Middle frontal gyrus (tissue), 1 donor: ENCODE results near the gene PPP2R2D.
"Not testable (repeated sequence)": the region's sequence is repeated elsewhere in the genome, so short reads cannot be mapped to it uniquely, and the experiment has no call there.

Experiments used
- DNase-seq: peaks from one replicate; pipeline ENCODE4 v3.0.0-alpha.2; 2015; ENCODE audit warnings: low spot score; ENCODE audit errors: extremely low spot score

The PPP2R2D gene

DNA sequence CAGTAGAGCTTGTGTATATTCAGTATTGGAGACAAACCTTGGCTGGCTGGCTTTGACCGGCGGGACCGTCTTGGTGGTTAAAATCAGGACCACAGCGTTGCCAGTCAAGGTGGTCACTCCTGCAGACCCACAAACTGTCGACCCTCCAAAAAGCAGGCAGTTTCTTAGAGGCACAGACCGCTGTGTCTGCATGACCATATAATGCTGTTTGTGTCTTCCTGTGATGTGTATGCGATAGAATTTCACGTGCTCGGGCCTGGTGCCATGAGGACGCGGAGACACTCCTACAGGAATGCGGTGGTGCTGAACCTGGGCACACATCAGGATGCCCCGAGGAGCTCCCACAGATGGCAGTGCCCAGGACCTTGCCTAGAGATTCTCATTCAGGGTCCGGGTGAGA, 46.1 kb downstream of the PPP2R2D start:
- DNase-seq: no peak

DNA sequence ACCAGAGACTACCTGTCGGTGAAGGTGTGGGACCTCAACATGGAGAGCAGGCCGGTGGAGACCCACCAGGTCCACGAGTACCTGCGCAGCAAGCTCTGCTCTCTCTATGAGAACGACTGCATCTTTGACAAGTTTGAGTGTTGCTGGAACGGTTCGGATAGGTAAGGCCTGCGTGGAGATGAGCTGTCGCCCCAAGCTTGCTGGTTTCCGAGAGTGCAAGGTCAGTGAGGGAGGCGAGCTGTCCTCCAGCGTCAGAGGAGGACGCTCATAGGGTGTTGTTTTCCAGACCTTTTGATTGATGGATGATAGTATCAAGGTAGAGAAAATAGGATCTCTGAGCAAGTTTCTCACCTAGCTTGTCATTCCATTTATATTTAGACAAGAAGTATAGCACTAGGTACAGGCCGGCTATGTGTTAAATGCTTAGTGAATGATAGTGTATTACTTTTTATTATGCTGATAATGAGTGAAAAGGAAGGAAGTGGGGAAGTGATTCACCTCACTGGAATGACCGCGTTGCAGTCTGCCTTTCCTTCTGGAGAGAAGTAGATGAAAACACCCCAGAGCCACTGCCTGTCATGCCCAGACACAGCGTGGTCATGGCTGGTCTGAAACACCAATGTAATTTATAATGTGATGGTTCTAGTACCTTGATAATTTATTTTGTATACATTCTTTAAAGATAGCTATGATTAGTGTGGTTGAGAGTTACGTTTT, 47.0 kb downstream of the PPP2R2D start:
- DNase-seq: no peak

DNA sequence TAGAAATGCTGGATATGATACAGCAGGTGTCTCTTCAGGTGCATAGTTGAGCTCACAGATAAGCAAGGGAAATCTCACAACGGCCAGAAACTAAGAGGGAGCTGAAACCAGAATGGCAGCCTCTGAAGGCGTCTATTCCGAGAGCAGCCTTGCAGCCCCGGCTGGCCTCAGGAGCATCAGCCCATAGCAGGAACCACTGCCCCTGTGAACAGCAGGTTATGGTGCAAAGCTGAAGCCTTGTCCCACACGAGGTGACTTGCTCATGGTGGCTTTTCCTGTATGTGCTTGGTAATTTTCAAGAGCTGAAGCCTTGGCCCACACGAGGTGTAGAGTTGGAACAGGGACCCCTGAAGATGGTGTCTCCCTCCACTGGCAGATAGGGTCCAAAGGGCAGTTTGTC, 47.7 kb downstream of the PPP2R2D start:
- no peak for DNase-seq

GRCh38 chr10:131949041-131949862, 48.4 kb downstream of the PPP2R2D start:
- no peak for DNase-seq

DNA sequence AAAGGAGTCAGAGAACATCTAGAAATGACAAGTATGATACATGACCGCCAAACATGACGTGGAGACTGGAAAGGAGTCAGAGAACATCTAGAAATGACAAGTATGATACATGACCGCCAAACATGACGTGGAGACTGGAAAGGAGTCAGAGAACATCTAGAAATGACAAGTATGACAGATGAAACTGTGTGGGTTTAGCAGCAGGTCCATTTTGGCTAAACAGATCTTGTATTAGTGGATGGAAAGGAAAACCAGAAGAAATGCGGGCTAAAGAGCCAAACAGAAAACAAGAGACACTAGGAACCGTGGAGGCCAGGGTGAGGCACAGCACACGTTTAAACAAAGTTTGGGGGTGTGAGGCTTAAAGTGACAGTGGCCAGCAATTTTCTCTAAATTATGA, 49.1 kb downstream of the PPP2R2D start:
- DNase-seq: not testable (repeated sequence)

DNA sequence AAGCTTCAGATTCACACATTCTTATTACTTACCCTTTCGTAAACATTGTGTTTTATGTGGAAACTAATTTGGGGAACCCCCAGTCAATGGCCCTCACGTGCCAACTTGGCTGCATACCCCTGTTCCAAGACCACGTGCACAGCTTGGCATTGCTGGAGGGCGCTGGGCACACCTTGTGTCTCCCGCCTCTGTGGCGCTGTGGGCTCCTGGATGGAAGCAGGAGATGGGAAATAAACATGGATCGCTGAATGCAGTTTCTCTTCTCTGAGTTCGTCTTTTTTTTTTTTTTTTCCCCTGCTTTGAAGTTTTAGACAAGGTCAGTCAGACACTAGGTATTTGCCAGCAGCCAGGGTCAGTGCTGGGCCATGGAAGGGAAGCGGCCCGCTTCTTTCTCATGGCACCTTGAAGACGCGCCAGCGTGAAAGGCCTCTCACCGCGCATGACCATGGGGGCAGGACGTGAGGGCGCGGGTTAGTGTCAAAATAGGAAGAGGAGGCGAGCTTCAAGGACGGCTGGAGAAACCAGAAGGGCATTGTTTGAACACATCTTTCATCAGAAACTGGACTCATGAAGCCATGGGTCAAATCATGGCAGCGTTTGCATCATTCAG, 53.7 kb downstream of the PPP2R2D start:
- no peak for DNase-seq

- no peak for DNase-seq
Measured at GRCh38 chr10:131955591-131956340, 55.0 kb downstream of the PPP2R2D start.

DNA sequence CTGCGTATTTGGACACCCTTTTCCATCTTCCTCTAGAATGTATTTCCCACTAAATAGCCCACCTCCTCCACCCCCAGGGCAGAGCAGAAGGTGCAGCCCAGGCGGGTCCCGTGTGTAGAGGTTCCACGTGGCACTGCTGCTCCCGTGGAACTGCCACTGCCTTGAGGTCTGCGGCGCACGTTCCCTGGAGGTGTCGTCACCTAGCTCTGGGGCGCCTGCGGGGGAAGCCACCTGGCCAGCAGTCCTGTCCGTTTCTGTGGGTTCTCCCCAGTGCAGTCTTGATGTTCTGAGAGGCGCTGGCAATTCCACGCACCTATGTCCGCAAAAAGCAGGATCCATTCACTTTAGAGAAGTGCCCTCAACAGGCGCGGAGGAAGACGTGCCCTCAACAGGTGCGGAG, 59.0 kb downstream of the PPP2R2D start:
- no peak for DNase-seq

- no peak for DNase-seq
Measured at GRCh38 chr10:131960631-131961046, 59.8 kb downstream of the PPP2R2D start.

GRCh38 chr10:131961047-131961776, 60.4 kb downstream of the PPP2R2D start:
- DNase-seq: no peak

DNA sequence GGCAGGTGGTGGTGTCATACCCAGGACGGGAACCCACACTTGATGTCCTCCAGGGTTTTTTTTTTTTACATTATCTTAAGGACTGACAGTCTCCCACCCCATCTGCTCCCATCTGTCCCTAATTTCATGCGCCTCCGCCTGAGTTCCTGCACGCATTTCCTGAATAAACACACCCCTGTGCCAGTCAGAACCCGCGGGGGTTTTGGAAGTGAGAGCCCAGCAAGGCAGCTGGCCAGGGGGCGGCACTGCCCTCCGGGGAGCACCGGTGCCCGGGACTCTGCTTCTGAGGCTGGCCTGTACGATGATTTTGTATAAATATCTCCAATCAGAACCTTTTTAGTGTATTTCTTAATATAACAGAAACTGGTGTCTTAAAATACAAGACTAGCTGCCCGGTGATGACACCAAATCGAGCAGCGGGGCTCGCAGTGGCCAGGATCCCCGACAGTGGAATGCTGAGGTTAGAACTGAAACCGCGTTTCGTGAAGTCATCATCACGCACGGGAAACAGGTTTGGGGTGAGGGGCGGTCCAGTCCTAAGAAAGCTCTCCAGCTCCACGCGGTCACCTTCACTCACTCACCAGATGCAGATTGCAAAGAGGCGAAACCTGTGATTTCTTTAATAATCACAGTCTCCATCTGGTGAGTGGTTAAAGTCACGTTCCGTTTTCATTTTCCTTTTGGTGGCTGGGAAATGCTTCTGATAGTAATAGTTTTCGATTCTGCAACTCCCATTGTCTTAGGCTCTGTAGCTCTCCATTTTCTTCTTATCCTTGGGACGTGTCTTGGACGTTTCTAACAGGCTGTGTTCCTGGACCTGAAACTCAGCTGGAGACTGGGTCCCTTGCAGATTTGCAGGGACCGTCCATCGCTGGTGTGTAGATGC, 61.2 kb downstream of the PPP2R2D start:
- DNase-seq: no peak

DNA sequence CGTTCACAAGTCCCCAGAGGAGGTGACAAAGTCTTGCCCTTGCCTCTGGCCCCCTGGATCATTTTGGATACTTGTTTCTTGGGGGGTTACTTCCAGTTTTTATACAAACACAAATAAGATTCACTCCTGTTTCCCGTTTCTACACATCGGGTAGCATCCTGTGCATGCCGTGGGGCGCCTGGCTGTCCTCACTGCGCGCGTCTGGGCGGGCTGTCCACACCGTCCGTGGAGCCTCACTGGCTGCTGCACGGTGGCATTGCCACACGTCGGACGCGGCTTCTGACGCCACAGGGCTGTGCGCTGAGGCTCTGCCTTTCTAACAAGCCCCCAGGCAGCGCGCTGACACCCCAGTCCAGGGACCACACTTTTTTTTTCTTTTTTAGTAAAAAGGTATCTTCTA, 62.5 kb downstream of the PPP2R2D start:
- DNase-seq: no peak

- DNase-seq: no peak
Measured at GRCh38 chr10:131963811-131964210, 63.0 kb downstream of the PPP2R2D start.

DNA sequence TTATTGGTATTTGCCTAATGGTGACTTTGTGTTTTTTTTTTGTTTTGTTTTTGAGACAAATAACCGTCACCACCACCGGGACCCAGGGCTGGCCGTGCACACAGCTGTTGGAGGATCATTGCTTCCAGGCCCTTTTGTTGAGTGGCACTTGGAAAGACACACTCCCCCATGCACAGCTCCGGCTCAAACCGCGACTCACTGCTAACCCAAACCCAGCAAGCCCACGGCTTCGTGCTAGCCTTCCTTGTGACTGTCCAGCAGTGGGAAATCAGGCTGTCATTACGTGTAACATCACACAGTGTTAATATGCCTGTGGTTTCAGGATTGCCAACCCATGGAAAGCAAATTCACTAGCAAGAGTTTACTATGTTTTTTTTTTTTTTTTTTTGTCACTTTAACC, 63.5 kb downstream of the PPP2R2D start:
- DNase-seq: no peak

DNA sequence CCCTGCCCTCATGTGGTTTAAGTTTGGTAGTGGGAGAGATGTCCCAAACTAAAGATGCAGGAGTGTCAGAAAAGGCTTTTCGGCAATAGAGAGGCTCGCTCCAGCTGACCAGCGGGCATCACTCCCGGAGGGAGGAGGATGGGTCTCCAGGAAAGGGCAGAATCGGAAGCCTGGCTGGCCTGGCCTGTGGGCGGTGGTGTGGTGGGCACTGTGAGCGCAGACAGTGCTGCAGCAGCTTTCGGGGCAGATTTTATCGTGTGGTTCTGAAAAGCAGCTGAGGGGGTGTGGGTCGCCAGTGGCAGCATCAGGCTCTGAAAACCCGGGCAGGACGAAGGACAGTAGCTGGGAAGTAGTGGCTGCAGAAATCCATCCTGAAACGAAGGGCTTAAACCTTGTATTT, 68.1 kb downstream of the PPP2R2D start:
- DNase-seq: no peak

DNA sequence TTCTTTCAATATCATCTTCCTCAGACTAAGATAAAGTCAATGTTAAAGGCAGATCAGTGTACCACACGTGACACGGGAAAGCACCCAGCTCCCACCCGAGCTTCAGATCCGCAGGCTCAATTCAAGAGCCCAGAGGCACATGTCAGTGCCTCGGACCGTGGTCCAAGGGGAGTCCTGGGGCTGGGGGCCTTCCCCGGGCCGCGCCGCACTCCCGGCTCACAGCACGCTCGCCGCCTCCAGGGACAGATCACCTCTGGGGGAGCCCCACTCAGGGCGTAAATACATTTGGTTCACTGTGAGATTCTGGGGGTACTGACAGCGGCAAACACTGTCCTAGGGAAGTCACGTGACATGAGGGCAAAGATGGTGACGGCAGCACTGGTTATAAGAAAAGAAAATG, 70.1 kb downstream of the PPP2R2D start:
- no peak for DNase-seq

DNA sequence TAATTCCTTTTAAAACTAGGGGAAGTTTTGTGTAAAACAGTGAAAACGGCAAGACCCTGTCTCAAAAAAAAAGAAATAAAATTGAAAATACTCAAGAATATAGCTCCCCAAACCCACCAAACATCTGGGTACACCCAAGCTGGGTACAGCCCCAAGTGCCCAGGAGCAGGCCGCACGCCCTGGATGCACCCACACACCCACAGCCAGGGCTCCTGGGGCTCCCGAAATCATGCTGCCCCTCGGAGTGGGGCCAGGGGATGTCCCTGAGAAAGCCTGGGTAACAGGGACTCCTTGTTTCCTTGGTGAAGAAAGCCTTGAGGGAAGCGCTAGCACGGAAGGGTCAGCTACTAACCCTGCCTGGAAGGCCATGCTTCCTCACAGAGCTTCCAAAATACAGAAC, 70.8 kb downstream of the PPP2R2D start:
- DNase-seq: no peak

DNA sequence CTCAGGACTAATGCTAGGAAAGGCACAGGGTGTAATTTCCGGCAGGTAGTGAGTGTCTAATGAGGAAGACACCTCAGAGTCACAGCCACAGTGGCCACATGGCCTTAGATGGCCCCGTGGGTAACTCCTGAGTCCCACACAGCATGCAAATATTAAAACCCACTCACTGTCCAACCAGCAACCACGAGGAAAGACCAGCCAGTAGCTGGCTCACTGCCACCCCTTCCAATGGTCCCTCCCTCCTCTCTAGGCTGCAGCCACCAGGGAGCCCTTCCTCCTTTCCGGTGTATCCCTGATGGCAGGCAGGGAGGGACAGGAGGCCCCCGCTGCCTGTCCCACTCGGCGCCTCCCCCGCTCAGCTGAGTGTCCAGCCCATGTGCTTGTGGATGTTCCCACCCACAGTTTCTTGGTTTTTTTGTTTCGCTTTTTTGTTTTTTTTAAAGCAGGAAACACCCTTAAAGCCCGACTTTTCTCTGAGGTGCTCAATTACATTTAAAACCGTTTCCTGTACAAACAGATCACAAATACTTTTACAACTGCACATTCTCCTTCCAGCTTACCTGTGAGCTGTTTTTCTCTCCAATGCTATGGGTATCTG, 71.8 kb downstream of the PPP2R2D start:
- DNase-seq: no peak

DNA sequence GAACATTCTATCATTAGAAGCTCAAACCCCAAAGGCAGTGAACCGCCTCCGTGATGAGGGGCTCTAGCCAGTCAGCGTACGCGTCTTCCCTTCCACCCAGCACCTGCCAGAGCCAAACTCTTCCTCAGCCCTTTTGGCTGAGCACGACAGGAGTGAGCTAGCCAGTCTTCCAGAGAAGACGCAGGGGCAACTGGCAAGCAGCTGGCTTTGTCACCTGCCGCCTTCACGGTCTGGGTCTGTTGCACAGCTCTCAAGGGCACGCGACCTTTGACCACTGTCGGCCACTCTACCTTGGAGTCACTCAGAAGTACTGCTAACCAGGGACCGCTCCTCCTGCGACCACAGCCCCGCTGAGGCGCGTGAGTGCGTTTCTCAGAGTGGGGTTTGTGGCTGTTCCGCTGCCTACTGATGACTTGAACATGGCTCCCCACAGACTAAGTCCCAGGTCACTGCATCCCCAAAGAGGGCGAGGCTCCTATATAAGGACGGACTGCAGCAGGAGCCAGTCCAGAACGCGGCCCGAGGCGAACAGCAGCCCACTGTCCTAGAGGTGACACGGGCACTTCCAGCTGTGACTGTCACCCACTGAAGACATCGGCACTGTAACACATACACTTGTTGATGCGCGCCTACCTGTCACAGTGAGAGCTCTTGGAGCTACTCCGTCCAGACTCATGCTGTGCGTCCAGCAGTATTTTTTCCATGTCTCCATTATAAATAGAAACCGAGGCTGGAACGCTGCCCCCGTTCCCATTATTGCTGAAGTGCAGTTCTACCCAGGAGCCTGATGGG, 72.5 kb downstream of the PPP2R2D start:
- DNase-seq: no peak
